ENCODE measurements around the gene CD63.

- no peak for TF ChIP-seq CTCF (IDR thresholded peaks at IDR 0.05)
- TF ChIP-seq POLR2A (IDR thresholded peaks at IDR 0.05): no peak
- TF ChIP-seq POLR2AphosphoS5 (IDR thresholded peaks at IDR 0.05): no peak
These were observed 1.8 kb downstream of the CD63 start for GRCh38 chr12:55726971-55727370.

All from transverse colon (tissue), 4 donors.